Left ventricle myocardium inferior (tissue), 1 donor: Measurements from ENCODE around the gene FKBP15. TPM values are rescaled to one million over a fixed set of nuclear protein-coding genes. Genes with fewer than 3 reads are reported as not detected.

Source experiments
- DNase-seq: peaks from one replicate; pipeline ENCODE4 v3.0.0-alpha.2; 2020
- H3K27ac ChIP-seq: fragments of 200-600 bp; replicated peaks from 2 replicates; pipeline ENCODE4 v1.8.0; 2021
- H3K27me3 ChIP-seq: fragments of 200-600 bp; 2 replicates; pipeline ENCODE4 v1.8.0; 2021; ENCODE audit warnings: low read depth
- H3K36me3 ChIP-seq: fragments of 200-600 bp; 2 replicates; pipeline ENCODE4 v1.8.0; 2021
- H3K4me1 ChIP-seq: fragments of 200-600 bp; 2 replicates; pipeline ENCODE4 v1.8.0; 2021
- H3K4me3 ChIP-seq: fragments of 200-600 bp; 2 replicates; pipeline ENCODE4 v1.8.0; 2021; ENCODE audit warnings: mild to moderate bottlenecking, moderate library complexity
- H3K9me3 ChIP-seq: fragments of 200-600 bp; replicated peaks from 2 replicates; pipeline ENCODE4 v1.8.0; 2021
- CTCF ChIP-seq: fragments of 200-600 bp; IDR thresholded peaks from 2 replicates; pipeline ENCODE4 v1.8.0; 2021; ENCODE audit warnings: antibody characterized with exemption, mild to moderate bottlenecking, borderline replicate concordance
- intact Hi-C: fragments of 100-400 bp; cut with micrococcal nuclease; formaldehyde crosslinking; loops from one replicate; pipeline ENCODE4 v1.11.0; 2022
- total RNA-seq: library from RNA; stranded (reverse); fragmentation: NEBNext Ultra II Directional; extraction: Animal tissue kit (Norgen Biotek cat#: 25700); gene quantifications from one replicate; pipeline ENCODE4 v1.2.1, GENCODE V29; 2021
- donor health status: DM: no; HTN: yes; CAD: no; lungs with severe emphysema.

The FKBP15 gene
- total RNA-seq, 1 donor from 2014 or later, result 19.0 TPM

- TF ChIP-seq CTCF, result no peak
- no peaks in the 10 kb centered on the region for H3K9me3 ChIP-seq
- intact Hi-C loops, result no loop called here
- H3K4me1 ChIP-seq, result peaks cover 29% of the 10 kb centered on the region
- H3K27ac ChIP-seq, result no peak overlapping the region
- no peaks in the 10 kb centered on the region for H3K36me3 ChIP-seq
- H3K4me3 ChIP-seq, result no peak overlapping the region
- DNase-seq, result no peak
- no peaks in the 10 kb centered on the region for H3K27me3 ChIP-seq
Observed at GRCh38 chr9:113231701-113232100, 10.6 kb upstream of the FKBP15 start.

- intact Hi-C loops, result no loop called here
- peaks cover 5% of the 10 kb centered on the region for H3K36me3 ChIP-seq
- no peak for TF ChIP-seq CTCF
- no peak overlapping the region for H3K27ac ChIP-seq
- H3K27me3 ChIP-seq, result no peaks in the 10 kb centered on the region
- H3K4me3 ChIP-seq, result no peak overlapping the region
- H3K4me1 ChIP-seq, result peaks cover 47% of the 10 kb centered on the region
- DNase-seq, result no peak
- no peaks in the 10 kb centered on the region for H3K9me3 ChIP-seq
Observed at GRCh38 chr9:113228130-113228665, 7.1 kb upstream of the FKBP15 start.

GRCh38 chr9:113227436-113227835 lies 6.4 kb upstream of the FKBP15 start:
- intact Hi-C loops, result no loop called here
- no peak overlapping the region for H3K4me3 ChIP-seq
- DNase-seq, result no peak
- no peaks in the 10 kb centered on the region for H3K9me3 ChIP-seq
- peaks cover 47% of the 10 kb centered on the region for H3K4me1 ChIP-seq
- no peaks in the 10 kb centered on the region for H3K27me3 ChIP-seq
- no peak overlapping the region for H3K27ac ChIP-seq
- H3K36me3 ChIP-seq, result peaks cover 5% of the 10 kb centered on the region
- no peak for TF ChIP-seq CTCF

GRCh38 chr9:113223963-113224362 lies 2.9 kb upstream of the FKBP15 start:
- Histone ChIP-seq H3K27me3 (no peaks in the 10 kb centered on the region), H3K4me1 (peaks cover 79% of the 10 kb centered on the region), H3K27ac (no peak overlapping the region), H3K9me3 (no peaks in the 10 kb centered on the region), H3K4me3 (no peak overlapping the region), H3K36me3 (peaks cover 5% of the 10 kb centered on the region)
- no peak for DNase-seq
- intact Hi-C loops, result no loop called here
- TF ChIP-seq CTCF, result no peak

- H3K4me1 ChIP-seq, result peaks cover 86% of the 10 kb centered on the region
Observed at GRCh38 chr9:113222482-113222841, 1.4 kb upstream of the FKBP15 start.

More at GRCh38 chr9:113222482-113222841, 1.4 kb upstream of the FKBP15 start:
- DNase-seq, result no peak
- TF ChIP-seq CTCF, result no peak
- peak overlapping the region; percentile 92 for H3K27ac ChIP-seq
- no peaks in the 10 kb centered on the region for H3K27me3 ChIP-seq
- H3K9me3 ChIP-seq, result no peaks in the 10 kb centered on the region
- peak overlapping the region; percentile 87 for H3K4me3 ChIP-seq
- intact Hi-C loops, result no loop called here
- H3K36me3 ChIP-seq, result peaks cover 7% of the 10 kb centered on the region
